Astrocyte (in vitro differentiated cells and primary cell): ENCODE data around the gene HS6ST2.

Experiments used
- CTCF ChIP-seq: IDR thresholded peaks from 2 replicates; pipeline ENCODE4 v1.5.1; 2011; ENCODE audit warnings: low read depth, mild to moderate bottlenecking, inconsistent platforms, low read length, moderate library complexity; ENCODE audit not compliant: insufficient read depth
- EZH2 ChIP-seq: IDR thresholded peaks from 2 replicates; pipeline ENCODE4 v1.6.1; 2012; ENCODE audit warnings: mild to moderate bottlenecking, low read length, inconsistent platforms; ENCODE audit not compliant: insufficient read depth

GRCh38 chrX:132741689-132742088 is 216.7 kb downstream of the HS6ST2 start:
- TF ChIP-seq CTCF = no peak
- TF ChIP-seq EZH2 = no peak
